ENCODE results near the gene KCNA5.
A peak's percentile ranks its signal among the peaks of the same experiment; 100 is the strongest.

The KCNA5 gene

DNA sequence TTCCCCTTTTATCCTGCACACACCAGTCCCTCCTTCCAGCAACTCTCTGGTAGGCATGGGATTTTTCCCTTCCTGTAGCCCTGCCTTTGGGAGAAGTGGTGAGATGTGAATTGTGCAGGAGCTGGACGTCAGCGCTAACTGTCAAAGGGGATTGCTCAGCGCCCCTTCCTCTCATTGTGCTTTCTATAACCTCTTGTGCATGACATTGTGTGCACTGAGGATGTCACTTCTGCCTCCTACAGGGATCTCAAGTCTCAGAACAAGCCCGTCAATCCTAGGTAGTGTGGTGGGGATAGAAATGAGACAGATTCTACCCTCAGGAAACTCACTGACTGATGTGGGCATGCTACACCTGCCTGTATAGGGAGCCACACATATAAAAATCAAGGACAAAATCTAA lies 8.7 kb downstream of the KCNA5 start:
- H3K4me3 ChIP-seq (ENCODE audit: low read depth, low read length), result no peak overlapping the region
- DNase-seq (ENCODE audit: low read depth), result no peak

DNA sequence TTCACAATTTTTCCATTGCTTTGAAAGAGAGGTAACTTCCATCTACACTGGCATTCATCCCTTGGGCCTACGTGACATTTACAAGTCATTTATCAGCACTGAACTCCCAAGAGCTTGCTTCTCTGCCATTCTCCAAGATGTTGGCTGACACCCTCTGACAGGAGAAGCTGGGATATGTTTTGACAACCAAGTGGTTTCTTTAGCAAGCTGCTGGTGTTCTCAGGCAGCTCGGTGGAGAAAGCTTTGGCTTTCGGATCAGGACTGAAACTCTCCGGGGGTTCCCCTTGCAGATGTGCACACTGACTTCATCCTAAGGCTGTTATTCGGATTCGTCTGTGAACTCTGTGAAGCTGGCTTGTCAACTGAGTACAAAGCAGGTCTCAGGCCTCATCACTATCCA lies 15.7 kb downstream of the KCNA5 start:
- DNase-seq (ENCODE audit: low read depth), result no peak
- H3K4me3 ChIP-seq (ENCODE audit: low read depth, low read length), result no peak overlapping the region

DNA sequence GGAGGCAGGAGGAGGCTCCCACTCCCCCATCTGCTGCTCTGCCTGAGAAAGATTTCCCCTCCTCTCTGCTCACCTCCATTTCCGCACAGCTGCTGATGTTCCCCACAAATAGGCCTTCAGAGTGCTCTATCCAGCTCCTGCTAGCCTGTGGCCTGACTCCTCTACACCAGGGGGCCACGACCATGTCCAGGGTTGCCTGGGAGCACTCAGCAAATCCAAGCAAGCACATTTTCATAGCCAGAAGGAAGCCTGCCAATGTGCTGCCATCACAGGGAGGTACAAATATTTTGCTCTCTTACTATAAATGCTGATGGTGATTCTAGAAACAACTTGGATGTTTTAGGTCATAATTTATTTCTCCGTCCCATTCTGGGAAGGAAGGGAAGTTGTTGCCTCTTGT lies 17.3 kb downstream of the KCNA5 start:
- DNase-seq (ENCODE audit: low read depth), result no peak

GRCh38 chr12:5063149-5063548 lies 19.5 kb downstream of the KCNA5 start:
- H3K4me3 ChIP-seq (ENCODE audit: low read depth, low read length), result no peak overlapping the region

More for the DNA sequence above, 17.3 kb downstream of the KCNA5 start:
- H3K4me3 ChIP-seq (ENCODE audit: low read depth, low read length), result no peak overlapping the region

GRCh38 chr12:5064913-5065490 lies 21.3 kb downstream of the KCNA5 start:
- H3K4me3 ChIP-seq (ENCODE audit: low read depth, low read length), result no peak overlapping the region

More at GRCh38 chr12:5063149-5063548, 19.5 kb downstream of the KCNA5 start:
- no peak for DNase-seq (ENCODE audit: low read depth)

DNA sequence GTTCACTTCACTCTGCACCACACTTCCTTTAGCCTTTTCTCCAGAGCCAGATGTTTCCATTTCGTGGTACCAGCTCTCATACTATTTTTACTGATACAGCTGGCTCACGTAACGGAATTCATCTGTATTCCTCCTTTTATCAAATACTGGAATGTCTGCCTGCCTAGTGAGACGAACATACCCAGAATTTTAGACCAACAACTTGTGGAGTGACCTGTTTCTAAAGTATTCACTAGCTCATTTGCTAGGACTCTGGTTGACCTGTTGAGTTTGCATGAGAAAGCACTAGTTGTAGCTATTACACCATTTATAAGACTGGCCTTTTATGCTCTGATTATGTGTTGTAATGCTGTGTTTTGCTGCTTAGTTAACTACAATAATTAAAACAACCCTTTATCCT lies 22.6 kb downstream of the KCNA5 start:
- no peak overlapping the region for H3K4me3 ChIP-seq (ENCODE audit: low read depth, low read length)
- no peak for DNase-seq (ENCODE audit: low read depth)

More at GRCh38 chr12:5064913-5065490, 21.3 kb downstream of the KCNA5 start:
- DNase-seq (ENCODE audit: low read depth), result no peak

GRCh38 chr12:5068126-5068525 lies 24.4 kb downstream of the KCNA5 start:
- H3K4me3 ChIP-seq (ENCODE audit: low read depth, low read length), result no peak overlapping the region
- no peak for DNase-seq (ENCODE audit: low read depth)

GRCh38 chr12:5068619-5069018 lies 24.9 kb downstream of the KCNA5 start:
- H3K4me3 ChIP-seq (ENCODE audit: low read depth, low read length), result no peak overlapping the region
- DNase-seq (ENCODE audit: low read depth), result no peak

GRCh38 chr12:5070090-5070489 lies 26.4 kb downstream of the KCNA5 start:
- no peak for DNase-seq (ENCODE audit: low read depth)
- H3K4me3 ChIP-seq (ENCODE audit: low read depth, low read length), result no peak overlapping the region

GRCh38 chr12:5071496-5071895 lies 27.8 kb downstream of the KCNA5 start:
- H3K4me3 ChIP-seq (ENCODE audit: low read depth, low read length), result no peak overlapping the region
- DNase-seq (ENCODE audit: low read depth), result no peak

- H3K4me3 ChIP-seq (ENCODE audit: low read depth, low read length), result no peak overlapping the region
- no peak for DNase-seq (ENCODE audit: low read depth)
These were observed 28.6 kb downstream of the KCNA5 start for GRCh38 chr12:5072311-5072710.

- no peak for DNase-seq (ENCODE audit: low read depth)
- no peak overlapping the region for H3K4me3 ChIP-seq (ENCODE audit: low read depth, low read length)
These were observed 29.4 kb downstream of the KCNA5 start for GRCh38 chr12:5073054-5073453.

DNA sequence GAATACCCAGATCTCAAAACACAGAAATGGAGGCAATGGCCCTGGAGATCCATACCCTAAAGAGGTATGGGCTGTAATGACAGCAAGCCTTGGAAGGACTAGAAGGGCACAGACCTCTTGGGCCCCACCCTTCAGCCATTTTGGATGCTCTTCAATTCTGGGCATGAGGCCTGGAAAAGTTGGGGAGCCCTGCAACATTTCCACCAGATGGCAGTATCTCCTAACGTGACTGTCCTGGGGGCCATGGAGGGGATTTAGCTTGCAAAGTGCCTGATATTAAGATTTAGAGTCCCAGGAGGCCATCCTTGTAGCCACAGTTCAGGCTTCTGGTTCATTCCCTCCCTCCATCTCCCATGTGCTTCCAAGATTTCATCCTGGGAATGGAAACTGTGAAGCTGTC lies 30.2 kb downstream of the KCNA5 start:
- no peak for DNase-seq (ENCODE audit: low read depth)
- no peak overlapping the region for H3K4me3 ChIP-seq (ENCODE audit: low read depth, low read length)

DNA sequence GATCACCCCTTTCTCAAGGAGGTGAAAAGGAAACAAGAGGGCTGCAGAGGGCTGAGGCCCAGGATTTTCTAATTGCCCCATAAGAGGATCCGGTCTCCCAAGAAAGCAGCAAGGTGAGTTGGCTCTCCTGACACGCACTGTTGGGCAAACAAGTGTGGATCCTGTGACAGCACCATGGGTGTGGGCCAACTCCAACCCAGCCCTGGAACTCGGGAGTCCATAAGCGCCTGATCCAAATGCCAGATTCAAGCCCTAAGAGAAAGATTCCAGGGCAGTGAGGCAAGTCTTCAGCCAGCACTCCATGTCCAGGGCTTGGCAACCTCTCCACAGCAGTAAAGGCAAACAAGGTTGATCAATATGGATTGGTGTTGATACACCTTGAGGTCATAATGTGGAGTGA lies 33.1 kb downstream of the KCNA5 start:
- no peak for DNase-seq (ENCODE audit: low read depth)
- H3K4me3 ChIP-seq (ENCODE audit: low read depth, low read length), result no peak overlapping the region

DNA sequence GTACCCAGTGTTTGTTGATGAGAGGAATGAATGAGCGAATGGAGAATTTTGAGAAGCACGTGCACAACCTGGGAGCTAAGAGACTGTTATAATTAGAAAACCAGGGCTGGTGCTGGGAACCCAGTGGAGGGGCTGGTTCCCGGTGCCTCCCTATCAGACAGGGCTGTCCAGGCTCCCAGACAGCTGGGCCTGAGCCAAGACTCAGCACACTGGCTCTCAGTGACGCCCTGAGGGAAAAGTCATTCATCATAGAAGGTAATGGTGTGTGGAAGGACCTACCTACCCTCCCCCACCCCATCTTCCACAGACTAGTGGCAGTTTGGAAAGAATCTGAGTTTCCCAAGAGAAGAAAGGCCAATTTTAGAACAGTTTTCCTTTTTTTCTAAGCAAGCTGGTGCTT lies 34.7 kb downstream of the KCNA5 start:
- no peak for DNase-seq (ENCODE audit: low read depth)
- H3K4me3 ChIP-seq (ENCODE audit: low read depth, low read length), result no peak overlapping the region

DNA sequence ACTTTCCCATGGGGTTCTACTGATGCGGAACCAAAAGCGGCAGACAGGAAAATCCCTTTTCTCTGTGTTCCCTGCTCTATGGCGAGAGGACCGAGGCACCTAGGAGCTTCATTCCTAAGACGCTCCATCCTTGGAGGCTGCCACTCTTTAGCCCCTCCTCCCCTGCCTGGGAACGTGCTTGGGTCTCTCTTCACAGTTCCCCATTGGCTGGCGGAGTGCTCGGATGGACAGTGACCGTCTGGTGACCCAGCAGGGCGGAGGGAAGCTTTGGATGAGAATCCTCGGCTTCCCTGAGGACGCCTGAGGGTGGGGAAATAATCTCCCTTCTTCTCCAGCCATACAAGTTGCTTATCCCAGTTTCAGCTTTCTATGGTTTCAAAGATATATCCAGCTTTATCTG lies 37.3 kb downstream of the KCNA5 start:
- no peak overlapping the region for H3K4me3 ChIP-seq (ENCODE audit: low read depth, low read length)
- DNase-seq (ENCODE audit: low read depth), result no peak

DNA sequence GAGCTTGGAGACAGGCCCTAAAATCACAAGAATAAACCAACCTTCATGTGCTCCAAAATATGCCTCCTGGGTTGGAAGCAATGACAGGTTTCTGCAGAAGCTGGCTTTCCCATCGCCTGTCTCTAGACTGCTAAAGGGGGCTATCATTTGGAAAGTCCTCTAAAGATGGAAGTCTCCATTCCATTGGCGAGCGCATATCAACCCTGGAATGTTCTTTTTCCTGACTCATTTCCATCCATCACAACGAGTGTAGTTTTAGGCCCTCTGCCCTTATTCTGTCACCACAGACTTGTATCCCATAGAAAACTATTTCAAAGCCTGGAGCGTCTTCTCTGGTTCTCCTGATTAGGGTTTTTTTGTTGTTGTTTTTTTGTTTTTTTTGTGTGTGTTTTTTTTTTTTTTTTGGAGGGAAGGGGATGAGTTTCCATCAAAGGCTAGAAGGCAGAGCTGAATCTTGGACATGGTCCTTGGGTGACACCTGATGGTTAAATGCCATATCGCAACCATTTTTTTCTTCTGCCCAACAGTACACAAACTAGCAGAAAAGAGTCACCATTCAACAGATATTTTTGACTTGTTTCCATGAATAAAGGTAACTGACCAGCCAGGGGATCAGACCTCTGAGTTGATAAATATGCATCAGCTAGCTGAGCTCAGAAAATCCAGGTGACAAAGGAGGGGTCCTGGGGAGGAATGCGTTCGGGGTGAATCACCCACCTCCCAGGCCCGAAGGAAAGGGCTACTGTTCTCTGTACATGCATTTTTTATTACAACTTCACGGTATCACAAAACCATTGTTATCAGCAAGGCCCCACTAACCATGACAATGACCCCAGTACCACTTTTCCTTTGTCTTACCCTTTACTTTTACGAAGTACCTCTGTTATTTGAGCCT lies 40.5 kb downstream of the KCNA5 start:
- H3K4me3 ChIP-seq (ENCODE audit: low read depth, low read length), result no peak overlapping the region
- DNase-seq (ENCODE audit: low read depth), result no peak

GRCh38 chr12:5085896-5086295 lies 42.2 kb downstream of the KCNA5 start:
- DNase-seq (ENCODE audit: low read depth), result peak; percentile 80
- no peak overlapping the region for H3K4me3 ChIP-seq (ENCODE audit: low read depth, low read length)

DNA sequence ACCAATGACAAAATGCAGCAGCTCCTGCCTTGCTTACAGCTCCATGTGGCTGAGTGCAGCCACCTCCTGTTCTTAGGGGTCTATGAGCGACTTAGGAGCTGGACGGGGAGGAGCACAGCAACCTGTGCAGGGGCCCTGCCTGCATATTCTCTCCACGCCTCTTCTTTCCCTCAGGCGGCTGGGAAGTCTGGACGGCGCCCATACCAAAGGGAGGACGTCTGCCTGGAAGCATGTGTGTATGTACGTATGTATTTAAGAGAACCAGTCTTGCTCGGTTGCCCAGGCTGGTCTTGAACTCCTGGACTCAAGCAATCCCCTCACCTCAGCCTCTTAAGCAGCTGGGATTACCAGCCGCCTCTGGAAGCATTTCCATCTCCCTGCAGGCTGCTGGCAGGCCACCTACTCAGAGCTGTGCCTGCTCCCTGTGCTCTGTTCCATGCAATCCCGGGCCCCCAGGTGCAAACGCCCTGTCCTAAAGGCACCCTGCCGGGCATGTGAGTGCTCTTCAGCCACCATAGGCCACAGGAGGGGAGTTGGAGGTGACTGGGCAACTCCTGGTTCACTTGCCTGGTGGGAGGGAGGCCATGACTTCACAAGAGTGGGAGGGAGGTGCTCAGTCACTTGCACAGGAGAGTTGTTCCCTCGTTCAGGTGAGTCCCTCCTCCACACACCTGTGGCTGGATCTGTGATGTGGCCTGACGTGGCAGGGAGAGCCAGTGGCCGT lies 44.3 kb downstream of the KCNA5 start:
- no peak overlapping the region for H3K4me3 ChIP-seq (ENCODE audit: low read depth, low read length)
- DNase-seq (ENCODE audit: low read depth), result no peak

DNA sequence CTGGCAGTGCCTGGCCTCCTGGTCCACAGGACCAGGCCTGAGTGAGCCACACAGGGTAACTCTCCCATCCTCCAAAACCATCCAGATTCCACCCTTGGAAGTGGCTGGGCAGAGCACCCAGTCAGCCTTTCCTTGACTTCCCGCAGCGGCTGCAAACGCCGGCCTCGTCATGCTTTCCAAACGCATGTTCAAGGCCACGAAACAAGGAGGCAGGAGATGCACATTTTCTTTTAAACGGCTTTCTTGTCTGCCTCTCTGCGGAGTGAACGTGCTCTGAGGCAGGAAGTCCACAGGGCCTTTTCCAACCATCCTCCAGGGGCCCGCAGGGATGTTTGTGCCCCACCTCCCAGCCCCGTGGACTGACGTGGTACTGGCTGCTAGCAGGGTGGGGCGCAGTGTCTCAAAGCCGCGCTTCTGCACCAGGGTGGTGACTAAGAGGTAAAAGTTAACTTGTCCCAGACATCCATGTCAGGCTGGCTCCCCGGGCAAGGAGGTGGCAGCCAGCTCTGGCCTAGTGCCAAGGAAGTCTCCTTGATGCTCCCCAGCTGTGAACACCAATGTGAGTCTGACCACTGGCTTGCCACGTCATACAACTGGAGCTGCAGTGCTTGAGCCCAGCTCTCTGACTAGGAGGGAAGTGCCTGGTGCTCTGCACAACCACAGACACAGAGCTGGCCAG lies 45.0 kb downstream of the KCNA5 start:
- H3K4me3 ChIP-seq (ENCODE audit: low read depth, low read length), result no peak overlapping the region
- peak; percentile 32 for DNase-seq (ENCODE audit: low read depth)
